Spleen (tissue), 7 donors: ENCODE measurements around the gene PTPRC.

Experiments used
- CTCF ChIP-seq, 11 experiments: fragments of 200-600 bp in 7 of 11; fragments of 450-650 bp in 4 of 11; sonication (generic) in 4 of 11; IDR thresholded peaks in 8 of 11; conservative IDR thresholded peaks in 3 of 11; 1 replicate in 7 of 11; 2 replicates in 4 of 11; pipeline versions ENCODE4 v1.4.0 to v1.8.0; 2016 to 2021; ENCODE audit warnings: antibody characterized with exemption in 11 of 11, inconsistent platforms in 4 of 11, mild to moderate bottlenecking in 1 of 11
- POLR2A ChIP-seq, 3 donors: fragments of 450-650 bp; IDR thresholded peaks; one replicate each; pipeline ENCODE4 v1.5.1; 2017; ENCODE audit warnings: antibody characterized with exemption in 3 of 3, mild to moderate bottlenecking in 1 of 3
- POLR2AphosphoS5 ChIP-seq, 3 donors: sonication (generic); formaldehyde crosslinking; IDR thresholded peaks; one replicate each; pipeline ENCODE4 v1.5.1; 2017; ENCODE audit warnings: antibody characterized with exemption in 3 of 3
- donor health status: DM: no; HTN: no; CAD: no; lungs with moderate emphysema.
- donor health status: DM: no; HTN: no; CAD: no.
- donor health status: DM: no; HTN: no; CAD: no.

DNA sequence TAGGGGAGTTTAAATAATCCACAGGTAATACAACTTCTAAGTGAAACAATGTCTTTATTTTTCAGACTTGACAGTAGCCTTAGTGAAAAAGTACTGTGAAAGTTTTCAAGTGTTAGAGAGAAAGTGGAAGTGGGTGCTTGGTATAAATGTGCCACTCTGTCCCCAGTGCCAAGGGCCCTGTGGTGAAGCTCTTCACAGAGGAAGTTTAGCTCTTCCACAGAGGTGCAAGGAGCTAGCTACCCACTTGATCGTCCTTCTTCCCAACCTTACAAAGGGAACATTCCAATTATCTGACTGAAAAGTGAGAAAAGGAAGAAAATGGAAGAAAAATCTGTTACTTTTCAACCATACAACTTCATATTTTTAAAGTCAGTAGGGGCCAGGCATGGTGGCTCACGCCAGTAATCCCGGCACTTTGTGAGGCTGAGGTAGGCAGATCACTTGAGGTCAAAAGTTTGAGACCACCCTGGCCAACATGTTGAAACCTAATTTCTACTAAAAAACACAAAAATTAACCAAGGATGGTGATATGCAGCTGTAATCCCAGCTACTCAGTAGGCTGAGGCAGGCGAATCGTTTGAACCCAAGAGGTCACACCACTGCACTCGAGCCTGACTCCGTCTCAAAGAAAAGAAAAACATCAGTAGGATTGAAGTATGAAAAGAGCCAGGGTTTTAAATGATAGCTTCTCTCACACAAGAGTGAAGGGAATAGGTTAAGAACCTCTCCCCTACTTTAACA is 41.0 kb upstream of the PTPRC start:
- TF ChIP-seq POLR2AphosphoS5 (IDR thresholded peaks at IDR 0.05) (no peak), CTCF (IDR thresholded peaks at IDR 0.05 in 8 of 11, conservative IDR thresholded peaks at IDR 0.05 in 3 of 11) (no peak), POLR2A (IDR thresholded peaks at IDR 0.05) (no peak)
